Measurements from ENCODE around the gene SYT1.
A peak's percentile ranks its signal among the peaks of the same experiment; 100 is the strongest.

SYT1 gene

GRCh38 chr12:79082595-79082994 lies 218.0 kb downstream of the SYT1 start:
- no peaks in the 10 kb centered on the region for H3K9me2 ChIP-seq (replicated peaks; ENCODE audit: insufficient read depth, low read length)
- H3K9me3 ChIP-seq (ENCODE audit: insufficient read depth, low read length), result no peaks in the 10 kb centered on the region
- no peak for TF ChIP-seq EZH2phosphoT487 (conservative IDR thresholded peaks at IDR 0.05; ENCODE audit: low read length)
- TF ChIP-seq CTCF (IDR thresholded peaks at IDR 0.05; ENCODE audit: insufficient read depth, low read length, poor library complexity, severe bottlenecking), result no peak
- no peak overlapping the region for H3K4me3 ChIP-seq (ENCODE audit: insufficient read depth, low read length, poor library complexity, severe bottlenecking)
- H3K27ac ChIP-seq (ENCODE audit: low read depth, low read length), result no peak overlapping the region
- no peaks in the 10 kb centered on the region for H3K27me3 ChIP-seq (ENCODE audit: low read length)
- H2AFZ ChIP-seq (ENCODE audit: low read depth, low read length, severe bottlenecking), result no peak overlapping the region
- no peaks in the 10 kb centered on the region for H4K20me1 ChIP-seq (ENCODE audit: low read depth, low read length)
- no peaks in the 10 kb centered on the region for H3K36me3 ChIP-seq (ENCODE audit: low read length)
- no peak overlapping the region for H3K4me2 ChIP-seq (ENCODE audit: low read depth, low read length, poor library complexity, severe bottlenecking)
- H3K9ac ChIP-seq (ENCODE audit: low read length), result no peak overlapping the region
- no peaks in the 10 kb centered on the region; the same call in 1 of the 2 replicates for H3F3A ChIP-seq (ENCODE audit: insufficient read depth)
- H3K79me2 ChIP-seq (ENCODE audit: insufficient read depth, low read length), result no peaks in the 10 kb centered on the region

- no peak overlapping the region for H3K27ac ChIP-seq (ENCODE audit: low read depth, low read length)
- H3K9me2 ChIP-seq (replicated peaks; ENCODE audit: insufficient read depth, low read length), result no peaks in the 10 kb centered on the region
- no peak overlapping the region for H3K4me3 ChIP-seq (ENCODE audit: insufficient read depth, low read length, poor library complexity, severe bottlenecking)
- H4K20me1 ChIP-seq (ENCODE audit: low read depth, low read length), result no peaks in the 10 kb centered on the region
- no peak overlapping the region for H3K9ac ChIP-seq (ENCODE audit: low read length)
- H3F3A ChIP-seq (ENCODE audit: insufficient read depth), result no peaks in the 10 kb centered on the region; the same call in 1 of the 2 replicates
- H3K27me3 ChIP-seq (ENCODE audit: low read length), result no peaks in the 10 kb centered on the region
- H3K4me2 ChIP-seq (ENCODE audit: low read depth, low read length, poor library complexity, severe bottlenecking), result peak overlapping the region; percentile 19
- H3K36me3 ChIP-seq (ENCODE audit: low read length), result no peaks in the 10 kb centered on the region
- TF ChIP-seq EZH2phosphoT487 (conservative IDR thresholded peaks at IDR 0.05; ENCODE audit: low read length) (no peak), CTCF (IDR thresholded peaks at IDR 0.05; ENCODE audit: insufficient read depth, low read length, poor library complexity, severe bottlenecking) (no peak)
- H3K9me3 ChIP-seq (ENCODE audit: insufficient read depth, low read length), result no peaks in the 10 kb centered on the region
- no peaks in the 10 kb centered on the region for H3K79me2 ChIP-seq (ENCODE audit: insufficient read depth, low read length)
- peak overlapping the region; percentile 62 for H2AFZ ChIP-seq (ENCODE audit: low read depth, low read length, severe bottlenecking)
Observed at GRCh38 chr12:79083181-79083580, 218.6 kb downstream of the SYT1 start.

GRCh38 chr12:79085106-79085682 lies 220.6 kb downstream of the SYT1 start:
- H3K27me3 ChIP-seq (ENCODE audit: low read length), result no peaks in the 10 kb centered on the region
- no peaks in the 10 kb centered on the region for H3K79me2 ChIP-seq (ENCODE audit: insufficient read depth, low read length)
- no peaks in the 10 kb centered on the region for H3K9me3 ChIP-seq (ENCODE audit: insufficient read depth, low read length)
- H3K9me2 ChIP-seq (replicated peaks; ENCODE audit: insufficient read depth, low read length), result no peaks in the 10 kb centered on the region
- H3K4me2 ChIP-seq (ENCODE audit: low read depth, low read length, poor library complexity, severe bottlenecking), result no peak overlapping the region
- H3K36me3 ChIP-seq (ENCODE audit: low read length), result no peaks in the 10 kb centered on the region
- no peaks in the 10 kb centered on the region; the same call in 1 of the 2 replicates for H3F3A ChIP-seq (ENCODE audit: insufficient read depth)
- TF ChIP-seq CTCF (IDR thresholded peaks at IDR 0.05; ENCODE audit: insufficient read depth, low read length, poor library complexity, severe bottlenecking) (no peak), EZH2phosphoT487 (conservative IDR thresholded peaks at IDR 0.05; ENCODE audit: low read length) (no peak)
- no peaks in the 10 kb centered on the region for H4K20me1 ChIP-seq (ENCODE audit: low read depth, low read length)
- no peak overlapping the region for H3K9ac ChIP-seq (ENCODE audit: low read length)
- no peak overlapping the region for H3K4me3 ChIP-seq (ENCODE audit: insufficient read depth, low read length, poor library complexity, severe bottlenecking)
- H3K27ac ChIP-seq (ENCODE audit: low read depth, low read length), result no peak overlapping the region
- no peak overlapping the region for H2AFZ ChIP-seq (ENCODE audit: low read depth, low read length, severe bottlenecking)
